H9 (cell line): ENCODE data around the gene ATG2A. TPM values are rescaled to one million over a fixed set of nuclear protein-coding genes. Genes with fewer than 3 reads are reported as not detected.

Experiments
- DNase-seq: peaks from one replicate; pipeline ENCODE4 v3.0.0-alpha.2; 2017
- H2AFZ ChIP-seq: one replicate; pipeline ENCODE4 v1.6.1; 2013; ENCODE audit warnings: mild to moderate bottlenecking, low read length, control low read depth, moderate library complexity
- H2AK5ac ChIP-seq: 2 replicates; pipeline ENCODE4 v1.6.1; 2013; ENCODE audit warnings: low read length, control low read depth, mixed read lengths; ENCODE audit not compliant: insufficient read length
- H2BK120ac ChIP-seq: one replicate; pipeline ENCODE4 v1.6.1; 2013; ENCODE audit warnings: low read depth, mild to moderate bottlenecking, low read length, control low read depth, inconsistent platforms; ENCODE audit not compliant: poor library complexity, severe bottlenecking
- H2BK12ac ChIP-seq: 2 replicates; pipeline ENCODE4 v1.6.1; 2013; ENCODE audit warnings: low read length, control low read depth, mixed read lengths, low read depth; ENCODE audit not compliant: insufficient read length
- H2BK15ac ChIP-seq: 2 replicates; pipeline ENCODE4 v1.6.1; 2013; ENCODE audit warnings: low read depth, low read length, control low read depth
- H2BK20ac ChIP-seq: one replicate; pipeline ENCODE4 v1.6.1; 2013; ENCODE audit warnings: low read depth, mild to moderate bottlenecking, low read length, control low read depth, inconsistent platforms; ENCODE audit not compliant: poor library complexity, severe bottlenecking
- H2BK5ac ChIP-seq: 2 replicates; pipeline ENCODE4 v1.6.1; 2013; ENCODE audit warnings: low read length, control low read depth, mixed read lengths; ENCODE audit not compliant: insufficient read length
- H3K14ac ChIP-seq: 2 replicates; pipeline ENCODE4 v1.6.1; 2013; ENCODE audit warnings: low read length, control low read depth; ENCODE audit not compliant: insufficient read depth
- H3K18ac ChIP-seq: 2 replicates; pipeline ENCODE4 v1.6.1; 2013; ENCODE audit warnings: low read depth, mild to moderate bottlenecking, mixed read lengths, low read length, control low read depth; ENCODE audit not compliant: insufficient read length
- H3K23ac ChIP-seq: 2 replicates; pipeline ENCODE4 v1.6.1; 2013; ENCODE audit warnings: low read length, control low read depth, mixed read lengths, low read depth; ENCODE audit not compliant: insufficient read length
- H3K23me2 ChIP-seq: 2 replicates; pipeline ENCODE4 v1.6.1; 2013; ENCODE audit warnings: low read depth, mild to moderate bottlenecking, mixed read lengths, low read length, control low read depth; ENCODE audit not compliant: insufficient read length, poor library complexity, severe bottlenecking
- H3K27ac ChIP-seq: 2 replicates; pipeline ENCODE4 v1.5.1; 2013; ENCODE audit warnings: low read length, control low read depth, mixed read lengths, low read depth; ENCODE audit not compliant: insufficient read length
- H3K27me3 ChIP-seq: 2 replicates; pipeline ENCODE4 v1.6.1; 2013; ENCODE audit warnings: low read length, control low read depth, inconsistent platforms; ENCODE audit not compliant: insufficient read depth
- H3K4ac ChIP-seq: 2 replicates; pipeline ENCODE4 v1.6.1; 2013; ENCODE audit warnings: low read depth, mild to moderate bottlenecking, control low read depth, inconsistent platforms, low read length, moderate library complexity
- H3K4me1 ChIP-seq: 2 replicates; pipeline ENCODE4 v1.6.1; 2013; ENCODE audit warnings: low read length, control low read depth, inconsistent platforms; ENCODE audit not compliant: insufficient read depth
- H3K4me2 ChIP-seq: 2 replicates; pipeline ENCODE4 v1.6.1; 2013; ENCODE audit warnings: low read length, control low read depth, mixed read lengths; ENCODE audit not compliant: insufficient read length, insufficient read depth
- H3K56ac ChIP-seq: 2 replicates; pipeline ENCODE4 v1.6.1; 2013; ENCODE audit warnings: low read depth, mild to moderate bottlenecking, mixed read lengths, low read length, control low read depth; ENCODE audit not compliant: insufficient read length
- H3K79me1 ChIP-seq: 2 replicates; pipeline ENCODE4 v1.6.1; 2013; ENCODE audit warnings: low read depth, mild to moderate bottlenecking, moderate library complexity, low read length, control low read depth, inconsistent platforms; ENCODE audit not compliant: insufficient read depth, poor library complexity, severe bottlenecking
- H3K79me2 ChIP-seq: 2 replicates; pipeline ENCODE4 v1.6.1; 2013; ENCODE audit warnings: low read length, control low read depth, inconsistent platforms; ENCODE audit not compliant: insufficient read depth
- H3K9ac ChIP-seq: 2 replicates; pipeline ENCODE4 v1.6.1; 2013; ENCODE audit warnings: low read length, control low read depth, mixed read lengths; ENCODE audit not compliant: insufficient read length; ENCODE audit errors: extremely low read depth
- H3K9me3 ChIP-seq: one replicate; pipeline ENCODE4 v1.6.1; 2013; ENCODE audit warnings: low read depth, low read length, inconsistent platforms; ENCODE audit not compliant: control insufficient read depth
- H3T11ph ChIP-seq: one replicate; pipeline ENCODE4 v1.6.1; 2013; ENCODE audit warnings: mild to moderate bottlenecking, low read length, control low read depth, inconsistent platforms
- H4K20me1 ChIP-seq: one replicate; pipeline ENCODE4 v1.6.1; 2013; ENCODE audit not compliant: control insufficient read depth, insufficient read length, insufficient read depth
- H4K5ac ChIP-seq: 2 replicates; pipeline ENCODE4 v1.6.1; 2013; ENCODE audit warnings: low read depth, mild to moderate bottlenecking, mixed read lengths, low read length, control low read depth; ENCODE audit not compliant: insufficient read length
- H4K8ac ChIP-seq: replicated peaks from 2 replicates; pipeline ENCODE4 v1.6.1; 2013; ENCODE audit warnings: low read length, control low read depth, mixed read lengths, low read depth; ENCODE audit not compliant: insufficient read length
- H4K91ac ChIP-seq: 2 replicates; pipeline ENCODE4 v1.6.1; 2013; ENCODE audit warnings: low read depth, mild to moderate bottlenecking, moderate library complexity, mixed read lengths, low read length, control low read depth; ENCODE audit not compliant: insufficient read length
- H3K27ac Mint-ChIP-seq, 3 experiments: 2 replicates in 2 of 3; 3 replicates in 1 of 3; pipeline ENCODE4 v1.8.0; 2020 to 2021; ENCODE audit warnings: mixed read lengths in 3 of 3, mild to moderate bottlenecking in 1 of 3, moderate library complexity in 1 of 3
- H3K27me3 Mint-ChIP-seq: 2 replicates; pipeline ENCODE4 v1.8.0; 2021; ENCODE audit warnings: low read depth, mild to moderate bottlenecking, moderate library complexity, mixed read lengths
- H3K36me3 Mint-ChIP-seq, 3 experiments: 2 replicates in 2 of 3; 3 replicates in 1 of 3; pipeline ENCODE4 v1.8.0; 2020 to 2021; ENCODE audit warnings: low read depth in 3 of 3, mixed read lengths in 3 of 3; ENCODE audit not compliant: insufficient read depth in 1 of 3
- H3K4me1 Mint-ChIP-seq, 2 experiments: 2 replicates each; pipeline ENCODE4 v1.8.0; 2020; ENCODE audit warnings: mixed read lengths in 2 of 2
- H3K4me3 Mint-ChIP-seq, 2 experiments: 2 replicates in 1 of 2; 3 replicates in 1 of 2; pipeline ENCODE4 v1.8.0; 2020 to 2021; ENCODE audit warnings: mild to moderate bottlenecking in 2 of 2, mixed read lengths in 2 of 2, moderate library complexity in 1 of 2
- H3K9me3 Mint-ChIP-seq, 2 experiments: 2 replicates in 1 of 2; 3 replicates in 1 of 2; pipeline ENCODE4 v1.8.0; 2020; ENCODE audit warnings: mild to moderate bottlenecking in 2 of 2, mixed read lengths in 2 of 2, moderate library complexity in 1 of 2
- CTCF ChIP-seq: fragments of 200-600 bp; sonication (generic); conservative IDR thresholded peaks from 3 replicates; pipeline ENCODE4 v1.8.0; 2021; ENCODE audit warnings: antibody characterized with exemption, mild to moderate bottlenecking
- WGBS: extraction: QIAGEN DNeasy Blood & Tissue Kit; methylation state at CpG from one replicate; pipeline ENCODE4 v1.1.7; 2013; ENCODE audit warnings: missing lambda C conversion rate, low lambda C conversion rate, mixed read lengths; ENCODE audit not compliant: insufficient read length; ENCODE audit errors: extremely low coverage; 5-methylcytosine and 5-hydroxymethylcytosine counted together
- total RNA-seq: library from RNA; stranded (reverse); gene quantifications from 2 replicates; pipeline ENCODE4 v1.2.1, GENCODE V29; 2021

ATG2A gene
- total RNA-seq, 1 experiment from 2014 or later = 21.3 TPM

GRCh38 chr11:64960719-64961118 lies 43.7 kb upstream of the ATG2A start:
- no peak overlapping the region for H3K27ac ChIP-seq
- no peak for DNase-seq
- H2BK20ac ChIP-seq = no peak overlapping the region
- no peaks in the 10 kb centered on the region for H3K4me1 ChIP-seq
- no peaks in the 10 kb centered on the region for H3K79me1 ChIP-seq
- H3K56ac ChIP-seq = no peak overlapping the region
- Mint-ChIP-seq H3K27me3 (no peaks in the 10 kb centered on the region), H3K4me3 (no peak overlapping the region; a peak in 1 of 5 replicates), H3K9me3 (no peaks in the 10 kb centered on the region), H3K27ac (no peak overlapping the region), H3K36me3 (no peaks in the 10 kb centered on the region), H3K4me1 (no peaks in the 10 kb centered on the region)
- H2BK12ac ChIP-seq = no peak overlapping the region
- TF ChIP-seq CTCF = no peak
- H3K14ac ChIP-seq = no peak overlapping the region
- no peak overlapping the region for H3K9ac ChIP-seq
- no CpG with 5 or more reads among the region's 4 CpGs for WGBS
- no peak overlapping the region for H4K8ac ChIP-seq
- H2BK15ac ChIP-seq = no peak overlapping the region
- H3K23ac ChIP-seq = no peak overlapping the region
- no peaks in the 10 kb centered on the region for H3K9me3 ChIP-seq
- no peak overlapping the region for H2BK120ac ChIP-seq
- H3K23me2 ChIP-seq = no peaks in the 10 kb centered on the region
- no peak overlapping the region for H2BK5ac ChIP-seq
- no peaks in the 10 kb centered on the region for H4K20me1 ChIP-seq
- H4K5ac ChIP-seq = no peak overlapping the region
- no peak overlapping the region for H3K18ac ChIP-seq
- no peak overlapping the region for H4K91ac ChIP-seq
- no peaks in the 10 kb centered on the region for H3K79me2 ChIP-seq
- H3K4me2 ChIP-seq = no peak overlapping the region
- H3K27me3 ChIP-seq = no peaks in the 10 kb centered on the region
- H3T11ph ChIP-seq = no peak overlapping the region
- H3K4ac ChIP-seq = no peak overlapping the region
- no peak overlapping the region for H2AK5ac ChIP-seq
- no peak overlapping the region for H2AFZ ChIP-seq
